HEK293 (cell line): Measurements from ENCODE around the gene RNF126.
A peak's percentile ranks its signal among the peaks of the same experiment; 100 is the strongest.

Experiments
- GLIS1 ChIP-seq: fragments of 450-650 bp; formaldehyde crosslinking; IDR thresholded peaks from 2 replicates; pipeline ENCODE4 v1.5.1; 2016; ENCODE audit warnings: missing biosample characterization, missing genetic modification characterization
- HOXA7 ChIP-seq: sonication (generic); formaldehyde crosslinking; IDR thresholded peaks from 2 replicates; pipeline ENCODE4 v1.8.1; 2022; ENCODE audit warnings: missing genetic modification reagents, borderline replicate concordance
- IKZF3 ChIP-seq: fragments of 450-650 bp; IDR thresholded peaks from 2 replicates; pipeline ENCODE4 v1.5.0; 2018; ENCODE audit warnings: missing biosample characterization, mild to moderate bottlenecking, missing genetic modification characterization, moderate library complexity
- MEIS1 ChIP-seq: sonication (generic); formaldehyde crosslinking; IDR thresholded peaks from 2 replicates; pipeline ENCODE4 v1.8.1; 2022; ENCODE audit warnings: missing genetic modification reagents, mild to moderate bottlenecking, borderline replicate concordance
- OSR2 ChIP-seq: fragments of 450-650 bp; formaldehyde crosslinking; IDR thresholded peaks from 2 replicates; pipeline ENCODE4 v1.5.1; 2016; ENCODE audit warnings: missing biosample characterization, missing genetic modification characterization
- PATZ1 ChIP-seq: fragments of 450-650 bp; formaldehyde crosslinking; IDR thresholded peaks from 2 replicates; pipeline ENCODE4 v1.5.1; 2016; ENCODE audit warnings: missing biosample characterization, missing genetic modification characterization
- SCRT1 ChIP-seq: fragments of 450-650 bp; formaldehyde crosslinking; IDR thresholded peaks from 2 replicates; pipeline ENCODE4 v1.5.1; 2016; ENCODE audit warnings: missing biosample characterization, missing genetic modification characterization, borderline replicate concordance
- WT1 ChIP-seq: fragments of 450-650 bp; formaldehyde crosslinking; IDR thresholded peaks from 2 replicates; pipeline ENCODE4 v1.5.1; 2016; ENCODE audit warnings: missing biosample characterization, missing genetic modification characterization
- ZBTB1 ChIP-seq: fragments of 450-650 bp; formaldehyde crosslinking; IDR thresholded peaks from 2 replicates; pipeline ENCODE4 v1.5.1; 2016; ENCODE audit warnings: missing biosample characterization, missing genetic modification characterization
- ZBTB10 ChIP-seq: fragments of 450-650 bp; formaldehyde crosslinking; IDR thresholded peaks from 2 replicates; pipeline ENCODE4 v1.5.1; 2016; ENCODE audit warnings: missing biosample characterization, missing genetic modification characterization
- ZBTB7A ChIP-seq: fragments of 450-650 bp; formaldehyde crosslinking; IDR thresholded peaks from 2 replicates; pipeline ENCODE4 v1.5.1; 2016; ENCODE audit warnings: low read depth, missing biosample characterization, missing genetic modification characterization
- ZBTB8A ChIP-seq: fragments of 450-650 bp; formaldehyde crosslinking; IDR thresholded peaks from 2 replicates; pipeline ENCODE4 v1.5.1; 2016; ENCODE audit warnings: missing biosample characterization, missing genetic modification characterization
- ZFP37 ChIP-seq: fragments of 450-650 bp; formaldehyde crosslinking; IDR thresholded peaks from 2 replicates; pipeline ENCODE4 v1.5.1; 2016; ENCODE audit warnings: missing biosample characterization, missing genetic modification characterization
- ZNF133 ChIP-seq: fragments of 450-650 bp; formaldehyde crosslinking; IDR thresholded peaks from 2 replicates; pipeline ENCODE4 v1.5.1; 2016; ENCODE audit warnings: missing biosample characterization, missing genetic modification characterization
- ZNF155 ChIP-seq: fragments of 450-650 bp; formaldehyde crosslinking; IDR thresholded peaks from 2 replicates; pipeline ENCODE4 v1.5.1; 2016; ENCODE audit warnings: missing biosample characterization, missing genetic modification characterization
- ZNF157 ChIP-seq: fragments of 450-650 bp; formaldehyde crosslinking; IDR thresholded peaks from 2 replicates; pipeline ENCODE4 v1.5.1; 2016; ENCODE audit warnings: missing biosample characterization, missing genetic modification characterization
- ZNF175 ChIP-seq: fragments of 450-650 bp; formaldehyde crosslinking; IDR thresholded peaks from 2 replicates; pipeline ENCODE4 v1.5.1; 2016; ENCODE audit warnings: missing biosample characterization, missing genetic modification characterization
- ZNF211 ChIP-seq: fragments of 450-650 bp; formaldehyde crosslinking; IDR thresholded peaks from 2 replicates; pipeline ENCODE4 v1.5.1; 2016; ENCODE audit warnings: low read depth, missing biosample characterization, missing genetic modification characterization
- ZNF223 ChIP-seq: fragments of 450-650 bp; formaldehyde crosslinking; IDR thresholded peaks from 2 replicates; pipeline ENCODE4 v1.5.1; 2016; ENCODE audit warnings: missing biosample characterization, missing genetic modification characterization
- ZNF24 ChIP-seq: fragments of 450-650 bp; formaldehyde crosslinking; IDR thresholded peaks from 2 replicates; pipeline ENCODE4 v1.5.1; 2016; ENCODE audit warnings: missing biosample characterization, missing genetic modification characterization
- ZNF274 ChIP-seq, 2 experiments: fragments of 200-500 bp in 1 of 2; fragments of 450-650 bp in 1 of 2; sonication (Bioruptor generic) in 1 of 2; formaldehyde crosslinking in 1 of 2; IDR thresholded peaks; 2 replicates each; pipeline versions ENCODE4 v1.5.1 to v1.6.1; 2014 to 2016; ENCODE audit warnings: borderline replicate concordance in 1 of 2, inconsistent platforms in 1 of 2, low read length in 1 of 2, missing biosample characterization in 1 of 2, missing genetic modification characterization in 1 of 2
- ZNF280D ChIP-seq: fragments of 450-650 bp; formaldehyde crosslinking; IDR thresholded peaks from 2 replicates; pipeline ENCODE4 v1.5.1; 2016; ENCODE audit warnings: missing biosample characterization, missing genetic modification characterization
- ZNF433 ChIP-seq: fragments of 450-650 bp; formaldehyde crosslinking; IDR thresholded peaks from 2 replicates; pipeline ENCODE4 v1.5.1; 2016; ENCODE audit warnings: missing biosample characterization, missing genetic modification characterization, low read depth
- ZNF571 ChIP-seq: fragments of 450-650 bp; formaldehyde crosslinking; IDR thresholded peaks from 2 replicates; pipeline ENCODE4 v1.5.0; 2017; ENCODE audit warnings: missing biosample characterization, missing genetic modification characterization
- ZNF596 ChIP-seq: fragments of 450-650 bp; IDR thresholded peaks from 2 replicates; pipeline ENCODE4 v1.5.0; 2018; ENCODE audit warnings: missing biosample characterization, mild to moderate bottlenecking, missing genetic modification characterization, moderate library complexity
- ZNF600 ChIP-seq: fragments of 450-650 bp; formaldehyde crosslinking; IDR thresholded peaks from 2 replicates; pipeline ENCODE4 v1.5.1; 2016; ENCODE audit warnings: missing biosample characterization, missing genetic modification characterization
- ZNF610 ChIP-seq: fragments of 450-650 bp; formaldehyde crosslinking; IDR thresholded peaks from 2 replicates; pipeline ENCODE4 v1.5.1; 2016; ENCODE audit warnings: missing biosample characterization, missing genetic modification characterization, borderline replicate concordance
- ZNF623 ChIP-seq: fragments of 450-650 bp; formaldehyde crosslinking; IDR thresholded peaks from 2 replicates; pipeline ENCODE4 v1.5.1; 2016; ENCODE audit warnings: missing biosample characterization, missing genetic modification characterization
- ZNF747 ChIP-seq: fragments of 450-650 bp; formaldehyde crosslinking; IDR thresholded peaks from 2 replicates; pipeline ENCODE4 v1.5.1; 2016; ENCODE audit warnings: missing biosample characterization, missing genetic modification characterization
- ZNF776 ChIP-seq: fragments of 450-650 bp; formaldehyde crosslinking; IDR thresholded peaks from 2 replicates; pipeline ENCODE4 v1.5.0; 2017; ENCODE audit warnings: missing biosample characterization, missing genetic modification characterization, borderline replicate concordance
- ZNF792 ChIP-seq: fragments of 450-650 bp; formaldehyde crosslinking; IDR thresholded peaks from 2 replicates; pipeline ENCODE4 v1.5.1; 2016; ENCODE audit warnings: missing biosample characterization, missing genetic modification characterization
- ZSCAN23 ChIP-seq: fragments of 450-650 bp; formaldehyde crosslinking; IDR thresholded peaks from 2 replicates; pipeline ENCODE4 v1.5.1; 2016; ENCODE audit warnings: missing biosample characterization, missing genetic modification characterization
- ZSCAN5A ChIP-seq: fragments of 450-650 bp; formaldehyde crosslinking; IDR thresholded peaks from 2 replicates; pipeline ENCODE4 v1.5.1; 2016; ENCODE audit warnings: missing biosample characterization, missing genetic modification characterization

The RNF126 gene

DNA sequence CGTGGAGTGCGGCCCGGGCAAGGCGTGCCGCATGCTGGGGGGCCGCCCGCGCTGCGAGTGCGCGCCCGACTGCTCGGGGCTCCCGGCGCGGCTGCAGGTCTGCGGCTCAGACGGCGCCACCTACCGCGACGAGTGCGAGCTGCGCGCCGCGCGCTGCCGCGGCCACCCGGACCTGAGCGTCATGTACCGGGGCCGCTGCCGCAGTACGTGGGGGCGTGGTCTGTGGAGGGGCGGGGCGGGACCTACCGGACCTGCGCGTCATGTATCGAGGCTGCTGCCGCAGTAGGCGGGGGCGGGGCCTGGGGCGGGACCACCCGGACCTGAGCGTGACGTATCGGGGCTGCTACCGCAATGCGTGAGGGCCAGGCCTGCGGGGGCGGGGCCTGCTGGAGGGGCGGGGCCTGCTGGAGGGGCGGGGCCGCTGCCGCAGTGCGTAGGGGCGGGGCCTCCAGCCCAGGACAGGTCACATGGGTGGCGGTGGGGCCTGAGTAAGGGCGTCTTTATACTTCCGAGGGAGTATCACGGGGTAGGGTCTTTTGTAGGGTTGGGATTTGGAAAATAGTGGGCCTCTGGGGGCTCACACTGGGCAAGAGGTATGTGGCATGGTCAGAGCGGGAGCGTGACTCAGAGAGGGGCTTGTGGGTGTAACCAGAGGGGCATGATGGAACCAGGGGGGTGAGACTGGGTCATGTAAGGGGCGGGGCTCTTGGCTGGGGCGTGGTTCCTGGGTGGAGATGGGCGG is 17.4 kb upstream of the RNF126 start (continued):
- TF ChIP-seq ZNF155, result no peak
- no peak for TF ChIP-seq HOXA7 (CRISPR knock-in tag)
- TF ChIP-seq ZBTB8A, result 0 out of 2 replicates have a peak, but pooled peaks have one; percentile 37
- no peak for TF ChIP-seq ZNF571 (tag by site-specific recombination)
- no peak for TF ChIP-seq IKZF3 (tag by site-specific recombination)
- no peak for TF ChIP-seq ZNF433 (tag by site-specific recombination)
- no peak for TF ChIP-seq SCRT1 (tag by site-specific recombination)
- no peak for TF ChIP-seq ZNF157 (tag by site-specific recombination)
- no peak for TF ChIP-seq ZNF623
- TF ChIP-seq GLIS1, result peak; percentile 45
- TF ChIP-seq ZNF747 (tag by site-specific recombination), result no peak
- no peak for TF ChIP-seq ZBTB1 (tag by site-specific recombination)
- TF ChIP-seq ZNF792 (tag by site-specific recombination), result no peak
- TF ChIP-seq ZSCAN23 (tag by site-specific recombination), result no peak
- TF ChIP-seq ZBTB7A, result peak; percentile 80; the same call in 1 of the 2 replicates
- TF ChIP-seq OSR2 (tag by site-specific recombination), result no peak
- TF ChIP-seq ZNF274 (IDR thresholded peaks at IDR 0.05; ENCODE audit: low read length), result no peak
- TF ChIP-seq ZNF274 (tag by site-specific recombination; IDR thresholded peaks at IDR 0.05; ENCODE audit: borderline replicate concordance), result no peak
- TF ChIP-seq ZNF133 (tag by site-specific recombination), result no peak
- no peak for TF ChIP-seq ZNF610
- TF ChIP-seq ZNF223 (tag by site-specific recombination), result no peak
- TF ChIP-seq ZNF776, result no peak
- no peak for TF ChIP-seq MEIS1 (CRISPR knock-in tag)
- TF ChIP-seq ZSCAN5A (tag by site-specific recombination), result no peak
- no peak for TF ChIP-seq ZNF175 (tag by site-specific recombination)
- 0 out of 2 replicates have a peak, but pooled peaks have one; percentile 21 for TF ChIP-seq WT1
- no peak for TF ChIP-seq ZNF24 (tag by site-specific recombination)
- TF ChIP-seq ZNF280D (tag by site-specific recombination), result no peak
- TF ChIP-seq ZBTB10 (tag by site-specific recombination), result no peak
- TF ChIP-seq PATZ1, result peak; percentile 98
- no peak for TF ChIP-seq ZNF211
- no peak for TF ChIP-seq ZFP37 (tag by site-specific recombination)
- TF ChIP-seq ZNF596 (tag by site-specific recombination), result no peak
- peak; percentile 58 for TF ChIP-seq ZNF600 (tag by site-specific recombination)
